ENCODE results near the gene NTSR2.

The NTSR2 gene

DNA sequence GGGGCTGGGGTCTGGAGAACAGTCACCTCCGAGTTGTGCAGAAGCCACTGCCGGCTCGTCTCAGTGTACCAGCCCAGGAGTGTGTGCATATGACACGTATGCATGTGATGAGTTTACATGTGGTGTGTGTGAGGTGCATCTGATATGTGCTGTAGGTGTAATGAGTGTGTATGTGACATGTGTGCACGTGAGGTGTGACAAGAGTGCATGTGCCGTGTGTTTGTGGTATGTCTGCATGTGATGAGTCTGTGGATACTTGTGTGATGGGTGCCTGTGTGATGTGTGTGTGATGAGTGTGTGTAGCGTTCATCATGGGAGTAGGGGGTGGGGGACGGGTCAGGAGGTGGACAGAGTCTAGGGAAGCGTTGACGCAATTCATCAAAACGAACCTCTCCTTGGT lies 12.8 kb downstream of the NTSR2 start:
- DNase-seq, result no peak

DNA sequence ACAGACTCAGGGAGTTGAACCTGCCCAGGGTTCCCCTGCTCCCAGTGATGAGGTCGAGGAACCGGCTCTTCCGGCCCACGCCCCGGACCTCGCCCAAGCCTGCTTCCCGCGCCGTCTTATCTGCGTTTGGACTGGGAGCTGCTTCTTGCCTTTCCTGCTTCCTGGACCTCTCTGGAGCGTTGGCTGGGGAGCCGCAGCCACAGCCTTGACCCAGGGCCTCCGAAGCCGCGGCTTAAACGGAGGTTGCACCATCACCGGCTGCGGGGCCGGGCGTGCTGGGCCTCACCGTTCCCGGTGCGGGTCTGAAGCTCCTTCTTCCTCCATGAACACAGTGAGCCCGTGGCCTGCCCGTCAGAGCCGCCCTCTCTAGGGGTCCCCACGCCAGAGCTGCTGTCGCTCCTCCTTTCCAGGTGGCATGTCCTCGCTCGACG lies 13.3 kb downstream of the NTSR2 start:
- DNase-seq, result no peak

DNA sequence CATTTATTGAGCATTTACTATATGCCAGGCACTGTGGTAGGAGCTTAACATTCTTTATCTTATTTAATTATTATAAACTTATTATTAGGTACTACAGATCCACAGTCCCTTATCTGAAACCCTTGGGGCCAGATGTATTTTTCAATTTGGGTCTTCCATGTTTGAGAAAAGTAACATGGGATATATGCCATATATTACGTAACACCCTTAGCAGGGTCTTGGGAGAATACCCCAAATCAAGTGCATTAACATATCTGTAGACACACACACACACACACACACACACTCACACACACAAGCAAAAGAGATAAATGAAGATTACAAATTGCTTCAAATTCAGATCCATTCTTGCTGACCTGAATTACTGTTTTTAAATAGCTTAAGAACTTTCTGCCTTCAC lies 13.7 kb downstream of the NTSR2 start:
- no peak for DNase-seq

DNA sequence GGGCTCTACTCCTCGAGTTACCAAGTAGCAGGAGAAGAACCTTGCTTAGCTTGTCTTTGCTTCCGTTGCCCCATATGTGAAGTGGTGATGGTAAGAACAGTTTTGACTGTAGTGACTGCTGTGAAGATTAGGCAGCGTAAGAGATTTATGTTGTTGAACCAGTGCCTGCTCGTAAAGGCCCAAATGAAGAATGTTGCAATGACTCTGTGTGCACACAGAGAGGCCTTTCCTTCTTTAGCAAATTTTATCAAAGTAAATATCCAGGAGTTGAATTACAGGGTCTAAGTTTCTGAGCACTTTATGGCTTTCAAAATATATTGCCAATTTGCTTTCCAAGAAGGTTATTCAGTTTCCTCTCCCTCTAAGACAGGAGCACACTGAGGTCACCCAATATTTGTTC lies 14.5 kb downstream of the NTSR2 start:
- no peak for DNase-seq

DNA sequence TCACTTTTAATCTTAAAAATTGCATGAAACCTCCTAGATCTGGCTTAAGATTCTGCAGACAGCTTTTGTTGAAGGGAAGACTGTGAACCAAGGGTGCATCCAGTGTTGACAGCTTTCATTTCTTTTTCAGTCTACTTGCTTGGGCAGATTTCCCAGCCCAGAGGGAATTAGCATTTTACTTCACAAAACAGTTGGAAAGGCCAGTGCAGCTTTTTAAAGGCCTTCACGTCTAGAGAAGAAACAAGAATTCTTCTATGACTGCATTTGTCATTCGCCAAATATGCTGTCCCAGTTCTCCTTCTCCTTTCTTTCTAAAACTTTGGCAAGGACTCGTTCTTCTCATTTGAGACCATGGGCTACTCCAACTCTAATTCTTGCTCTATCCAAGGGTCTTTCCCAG lies 17.4 kb downstream of the NTSR2 start:
- no peak for DNase-seq

DNA sequence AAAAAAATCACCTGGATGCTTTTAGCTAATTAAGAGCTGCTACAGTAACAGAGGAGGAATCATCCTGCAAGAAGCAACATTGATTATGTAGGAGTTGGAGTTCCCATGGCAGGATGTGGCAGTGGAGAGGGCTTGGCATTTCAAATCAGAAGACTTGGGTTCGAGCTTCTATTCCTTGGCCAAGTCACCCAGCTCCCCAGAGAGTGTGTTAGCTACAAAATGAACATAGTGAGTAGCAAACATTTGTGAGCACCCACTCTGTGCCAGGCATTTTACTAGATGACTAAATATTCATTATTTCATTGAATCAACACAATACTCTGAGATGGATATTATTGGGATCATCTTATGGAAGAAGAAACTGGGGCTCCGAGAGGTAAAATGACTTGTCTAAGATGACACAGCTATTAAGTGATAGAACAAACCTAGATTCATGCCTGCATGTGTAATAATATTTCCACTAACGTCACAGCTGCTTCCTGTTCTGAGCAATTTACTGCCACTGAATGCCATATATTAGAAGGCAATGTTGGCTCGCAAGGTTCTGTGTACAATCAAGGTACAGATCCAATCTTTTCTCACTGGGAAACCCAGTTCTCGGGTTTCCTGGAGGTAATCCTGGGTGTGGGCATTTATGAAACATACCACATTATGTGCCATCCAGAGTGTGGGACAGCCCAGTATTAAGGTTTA lies 18.0 kb downstream of the NTSR2 start:
- no peak for DNase-seq

DNA sequence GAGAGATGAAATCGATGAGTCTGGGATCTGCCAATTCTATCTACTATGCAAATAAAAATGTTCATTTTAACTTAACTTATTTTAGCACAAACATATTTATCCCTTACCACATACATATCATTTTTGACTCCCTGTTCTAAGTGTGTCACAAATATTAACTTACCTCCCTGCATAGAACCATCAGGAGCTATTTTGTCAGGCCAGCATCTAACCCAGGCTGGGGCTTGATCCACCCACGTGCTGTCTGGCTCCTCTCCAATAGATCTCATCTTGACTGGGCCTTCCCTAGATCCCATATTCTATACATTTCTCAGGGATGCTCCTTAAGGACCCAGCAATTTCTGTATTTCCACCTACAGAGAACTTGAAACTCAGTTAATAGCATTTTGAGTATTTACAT lies 20.9 kb downstream of the NTSR2 start:
- DNase-seq, result no peak

DNA sequence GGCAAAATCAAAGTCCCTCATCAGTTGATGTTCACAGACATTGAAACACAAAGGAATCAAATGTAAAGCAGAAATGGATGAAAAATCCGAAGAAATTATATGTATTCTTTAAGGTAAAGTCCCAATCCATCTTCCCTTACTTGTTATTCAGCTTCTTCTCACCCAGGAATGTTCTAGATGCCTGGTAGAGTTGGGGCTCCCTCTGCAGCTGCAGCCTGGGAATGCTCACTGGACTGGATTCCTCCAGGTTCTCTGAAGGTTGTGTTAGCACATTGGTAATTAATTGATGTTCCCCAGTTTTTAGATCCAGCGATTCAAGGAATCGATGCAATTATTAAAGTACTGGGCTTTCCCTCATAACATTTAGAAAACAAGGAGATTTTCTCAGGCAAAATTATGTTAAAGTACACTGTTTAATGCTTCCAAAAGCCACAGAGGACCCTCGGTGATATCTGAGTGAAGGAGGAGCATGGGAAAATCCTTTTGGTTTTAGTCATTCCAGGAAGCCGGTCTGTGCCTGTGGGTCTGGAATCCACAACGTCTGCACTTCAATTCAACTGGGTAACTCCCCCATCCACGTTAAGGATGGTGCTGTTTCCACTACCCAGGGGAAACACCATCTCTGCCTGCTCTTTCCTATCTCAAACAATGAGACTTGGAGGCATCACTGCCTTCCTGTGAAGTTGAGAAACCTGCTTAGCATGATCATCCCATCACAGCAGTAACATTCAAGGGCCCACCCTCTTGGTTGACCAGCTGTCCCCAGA lies 22.0 kb downstream of the NTSR2 start:
- DNase-seq, result no peak

- no peak for DNase-seq
Measured at GRCh38 chr2:11646530-11646929, 23.5 kb downstream of the NTSR2 start.

GRCh38 chr2:11644293-11644692 lies 25.7 kb downstream of the NTSR2 start:
- DNase-seq, result no peak

GRCh38 chr2:11642972-11643371 lies 27.0 kb downstream of the NTSR2 start:
- no peak for DNase-seq

- DNase-seq, result no peak
Measured at GRCh38 chr2:11640132-11640531, 29.9 kb downstream of the NTSR2 start.

DNA sequence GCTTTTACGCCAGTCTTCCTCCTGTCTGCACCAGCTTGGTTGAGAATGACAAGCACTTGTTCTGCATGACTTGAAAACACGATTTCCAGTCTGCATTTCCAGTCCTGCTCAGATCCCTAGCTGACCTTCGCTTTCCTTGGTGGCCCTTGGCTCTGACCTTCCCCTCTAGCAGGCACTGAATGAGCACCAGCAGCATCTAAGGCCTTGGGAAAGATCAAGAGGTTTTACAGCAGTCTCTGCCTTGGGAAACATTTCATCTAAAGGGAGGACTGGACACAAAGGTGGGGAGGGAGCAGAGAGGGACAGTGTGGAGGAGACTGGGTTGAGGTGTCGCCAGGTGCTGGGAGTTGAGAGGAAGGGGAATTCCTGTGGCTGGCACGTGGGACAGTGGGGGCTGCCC lies 30.5 kb downstream of the NTSR2 start:
- no peak for DNase-seq

DNA sequence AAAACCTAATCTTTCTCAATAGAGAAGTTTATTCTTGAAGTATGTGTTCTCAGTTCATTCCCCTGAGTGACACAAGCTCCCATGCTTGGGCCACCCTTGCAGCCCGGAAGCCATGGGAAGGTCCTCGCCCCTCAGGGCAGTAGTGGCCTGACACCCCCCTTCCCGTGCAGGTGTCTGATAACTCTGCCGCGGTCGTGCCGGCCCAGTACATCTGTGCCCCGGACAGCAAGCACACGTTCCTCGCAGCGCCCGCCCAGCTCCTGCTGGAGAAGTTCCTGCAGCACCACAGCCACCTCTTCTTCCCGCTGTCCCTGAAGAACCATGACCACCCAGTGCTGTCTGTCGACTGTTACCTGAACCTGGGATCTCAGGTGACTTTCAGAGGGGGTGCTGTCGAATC lies 32.4 kb downstream of the NTSR2 start:
- DNase-seq, result no peak

DNA sequence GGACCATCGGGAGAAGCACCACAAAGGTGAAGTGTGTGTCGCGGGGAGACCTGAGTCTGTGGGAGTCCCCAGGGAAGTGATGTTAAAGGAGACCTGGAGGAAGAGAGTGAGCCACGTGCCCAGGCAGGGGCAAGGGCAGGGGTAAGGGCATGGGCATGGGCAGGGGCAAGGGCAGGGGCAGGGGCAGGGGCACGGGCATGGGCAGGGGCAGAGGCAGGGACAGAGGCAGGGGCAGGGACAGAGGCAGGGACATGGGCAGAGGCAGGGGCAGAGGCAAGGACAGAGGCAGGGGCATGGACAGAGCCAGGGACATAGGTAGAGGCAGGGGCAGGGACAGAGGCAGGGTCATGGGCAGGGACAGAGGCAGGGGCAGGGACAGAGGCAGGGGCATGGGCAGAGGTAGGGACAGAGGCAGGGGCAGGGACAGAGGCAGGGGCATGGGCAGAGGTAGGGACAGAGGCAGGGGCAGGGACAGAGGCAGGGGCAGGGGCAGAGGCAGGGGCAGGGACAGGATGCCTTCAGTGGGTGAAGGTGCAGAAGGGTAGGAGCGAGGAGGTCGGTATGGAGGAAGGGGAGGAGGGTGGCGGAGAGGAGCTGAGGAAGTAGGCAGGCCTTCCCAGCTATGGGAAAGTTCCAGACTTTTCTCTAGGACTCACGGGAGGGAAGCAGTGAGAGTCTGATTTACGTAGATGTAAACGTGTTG lies 33.3 kb downstream of the NTSR2 start:
- no peak for DNase-seq

GRCh38 chr2:11635141-11635540 lies 34.9 kb downstream of the NTSR2 start:
- DNase-seq, result no peak

GRCh38 chr2:11634584-11634983 lies 35.4 kb downstream of the NTSR2 start:
- no peak for DNase-seq

DNA sequence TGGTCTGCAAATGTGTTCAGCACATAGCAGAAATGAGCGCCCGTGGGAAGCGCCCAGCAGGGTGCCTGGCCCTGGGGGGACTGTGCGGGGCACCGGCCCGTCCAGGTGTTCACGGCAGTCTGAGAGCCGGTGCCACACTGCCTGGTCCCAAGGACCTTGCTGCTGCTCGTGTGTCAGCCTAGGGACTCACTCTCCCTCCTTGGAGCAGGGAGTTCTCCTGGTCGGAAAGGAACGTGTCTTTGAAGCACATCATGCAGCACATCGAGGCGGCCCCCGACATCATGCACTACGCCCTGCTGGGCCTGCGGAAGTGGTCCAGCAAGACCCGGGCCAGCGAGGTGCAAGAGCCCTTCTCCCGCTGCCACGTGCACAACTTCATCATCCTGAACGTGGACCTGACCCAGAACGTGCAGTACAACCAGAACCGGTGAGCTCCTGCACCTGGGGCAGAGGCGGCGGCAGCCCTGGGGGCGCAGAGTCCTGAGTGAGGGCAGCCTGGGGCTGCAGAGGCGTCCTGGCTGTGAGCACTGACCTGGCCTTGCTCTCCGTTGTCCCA lies 36.0 kb downstream of the NTSR2 start:
- DNase-seq, result no peak

GRCh38 chr2:11631462-11631861 lies 38.5 kb downstream of the NTSR2 start:
- no peak for DNase-seq

DNA sequence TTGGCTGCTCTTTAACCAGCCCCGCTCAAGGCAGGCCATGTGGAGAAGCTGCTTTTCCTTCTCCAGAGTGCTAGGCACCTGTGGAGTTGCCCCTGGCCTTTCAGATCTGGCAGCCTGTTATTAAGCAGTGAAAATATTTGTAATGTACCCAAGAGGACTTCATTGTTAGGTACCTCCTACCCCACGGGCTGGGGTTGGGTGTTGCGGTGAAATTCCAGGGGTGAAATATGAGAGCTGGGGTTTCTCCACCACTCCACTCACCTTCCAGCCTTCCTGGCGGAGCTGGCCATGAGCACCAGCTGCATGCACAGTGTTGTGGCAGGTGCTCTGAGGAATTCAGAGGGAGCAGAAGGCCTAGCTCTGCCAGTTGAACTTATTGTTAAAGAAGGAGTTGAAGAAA lies 39.1 kb downstream of the NTSR2 start:
- DNase-seq, result no peak

DNA sequence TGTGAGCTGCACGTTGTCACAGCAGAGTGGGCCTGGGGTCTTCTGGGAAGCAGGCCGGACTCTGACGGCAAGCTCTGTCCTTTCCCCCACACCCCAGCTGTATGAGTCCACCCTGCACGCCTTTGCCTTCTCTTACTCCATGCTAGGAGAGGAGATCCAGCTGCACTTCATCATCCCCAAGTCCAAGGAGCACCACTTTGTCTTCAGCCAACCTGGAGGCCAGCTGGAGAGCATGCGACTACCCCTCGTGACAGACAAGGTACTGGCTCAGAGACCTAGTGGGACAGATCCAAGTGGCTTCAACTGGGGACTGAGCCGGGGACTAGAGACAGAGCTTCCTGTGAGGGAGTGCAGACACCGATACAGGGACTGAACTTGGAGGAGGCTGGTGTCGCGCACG lies 40.1 kb downstream of the NTSR2 start:
- DNase-seq, result no peak

DNA sequence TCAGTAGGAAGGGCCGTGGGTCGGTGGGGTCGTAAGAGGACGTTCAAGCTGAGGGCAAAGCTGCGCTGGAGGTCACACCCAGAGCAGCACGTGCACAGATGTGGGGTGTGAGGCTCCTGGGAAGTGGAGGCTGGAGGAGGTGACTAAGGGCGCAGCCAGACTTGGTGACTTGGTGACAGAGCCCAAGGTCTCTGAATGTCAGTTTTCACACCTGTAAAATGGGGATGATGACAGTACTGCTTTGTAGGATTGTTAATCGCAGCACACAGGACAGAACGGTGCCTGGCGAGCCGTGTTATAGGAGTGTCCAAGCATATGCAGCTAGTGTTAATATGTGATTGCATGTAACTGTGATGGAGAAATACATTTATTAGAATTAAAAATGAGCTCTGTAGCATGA lies 40.8 kb downstream of the NTSR2 start:
- DNase-seq, result no peak

- DNase-seq, result no peak
Measured at GRCh38 chr2:11628675-11629074, 41.3 kb downstream of the NTSR2 start.

GRCh38 chr2:11625671-11626070 lies 44.3 kb downstream of the NTSR2 start:
- no peak for DNase-seq

All from NCI-H1105 treated with DMSO at 0.1 percent for 48 hours (cell line).